GM19240 (cell line): Measurements from ENCODE around the gene ERAL1.
"Not testable (repeated sequence)": the region's sequence is repeated elsewhere in the genome, so short reads cannot be mapped to it uniquely, and the experiment has no call there.

ENCODE experiments used
- DNase-seq: peaks from one replicate; pipeline ENCODE4 v3.0.0; 2011; ENCODE audit warnings: low spot score; ENCODE audit not compliant: insufficient read length

ERAL1 gene

DNA sequence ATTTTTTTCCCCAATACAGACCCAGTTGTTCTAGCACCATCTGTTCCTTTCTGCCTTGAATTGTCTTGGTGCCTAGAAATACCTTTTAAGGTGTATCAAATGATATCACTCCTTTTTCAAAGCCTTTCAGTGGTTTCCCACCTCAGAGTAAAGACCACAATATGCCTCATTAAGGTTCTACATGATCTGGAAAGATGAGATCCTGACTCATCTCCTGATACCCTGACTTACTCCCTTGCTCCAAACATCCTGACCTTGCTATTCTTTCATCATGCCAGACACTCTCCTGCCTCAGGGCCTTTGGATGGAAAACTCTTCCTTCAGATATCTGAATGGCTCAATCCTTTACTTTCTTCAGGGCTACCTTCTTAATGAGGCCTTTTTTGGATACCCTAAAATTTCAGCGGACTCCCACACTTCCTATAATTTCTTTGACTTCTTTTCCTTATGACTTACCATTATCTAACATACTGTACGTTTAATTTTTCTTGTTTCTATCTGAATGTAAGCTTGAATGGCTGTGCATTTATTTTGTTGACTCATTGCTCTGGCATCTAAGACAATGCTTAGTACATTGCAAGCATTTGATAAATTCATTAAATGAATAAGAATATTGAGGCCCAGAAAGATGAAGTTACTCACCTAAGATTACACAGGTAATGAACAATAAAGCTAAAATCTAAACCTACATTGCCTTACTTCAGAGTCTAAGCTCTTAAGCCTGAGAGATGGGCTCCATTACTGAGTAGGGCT is 23.5 kb downstream of the ERAL1 start:
- DNase-seq = no peak

DNA sequence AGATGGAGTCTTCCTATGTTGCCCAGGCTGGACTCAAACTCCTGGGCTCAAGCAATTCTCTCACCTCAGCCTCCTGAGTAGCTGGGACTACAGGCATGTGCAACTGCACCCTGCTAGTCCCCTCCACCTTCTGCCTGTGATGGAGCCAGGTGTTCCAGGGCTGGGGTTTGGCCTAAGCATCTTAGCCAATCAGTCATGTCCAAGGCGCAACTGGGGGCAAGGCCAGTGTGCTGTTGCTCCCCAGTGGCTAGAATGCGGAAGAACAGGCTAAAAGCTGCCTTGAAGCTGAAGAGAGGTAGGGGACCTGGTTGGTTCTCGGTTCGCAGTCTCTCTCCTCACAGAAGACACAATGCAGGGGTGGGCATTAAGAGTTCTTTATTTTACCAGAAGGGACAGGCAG is 24.2 kb downstream of the ERAL1 start:
- no peak for DNase-seq

DNA sequence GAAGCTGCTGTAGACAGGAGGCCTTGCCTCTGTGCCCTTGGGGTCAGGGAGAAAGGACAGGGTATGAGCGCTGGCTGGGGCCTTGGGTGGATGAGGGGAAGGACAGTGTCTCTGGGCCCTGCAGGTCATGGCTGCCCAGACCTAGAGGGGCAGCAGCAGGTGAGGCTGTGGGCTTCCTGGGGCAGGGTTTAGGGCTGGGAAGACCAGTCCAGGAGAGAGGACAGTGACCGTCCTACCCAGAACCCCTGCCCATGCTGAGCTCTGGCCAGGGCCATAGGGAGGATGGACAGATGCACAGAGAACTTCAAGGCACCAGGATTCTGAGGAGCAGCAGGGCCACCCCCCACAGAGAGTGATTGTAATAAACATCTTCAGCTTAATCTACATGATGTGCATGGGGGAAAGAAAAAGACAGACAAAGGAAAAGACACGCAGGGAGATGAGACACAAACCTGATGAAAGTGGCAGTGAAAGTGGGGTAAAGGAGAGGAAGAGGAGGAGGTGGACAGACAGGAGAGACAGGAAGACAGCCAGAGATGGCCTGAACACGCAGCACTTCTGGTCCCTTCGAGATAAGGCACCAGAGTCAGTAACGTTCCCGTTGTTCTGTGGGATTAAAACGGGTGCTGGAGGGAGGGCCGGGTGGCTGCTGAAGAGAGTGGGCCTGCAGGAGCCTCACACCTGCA is 25.2 kb downstream of the ERAL1 start:
- DNase-seq = no peak

DNA sequence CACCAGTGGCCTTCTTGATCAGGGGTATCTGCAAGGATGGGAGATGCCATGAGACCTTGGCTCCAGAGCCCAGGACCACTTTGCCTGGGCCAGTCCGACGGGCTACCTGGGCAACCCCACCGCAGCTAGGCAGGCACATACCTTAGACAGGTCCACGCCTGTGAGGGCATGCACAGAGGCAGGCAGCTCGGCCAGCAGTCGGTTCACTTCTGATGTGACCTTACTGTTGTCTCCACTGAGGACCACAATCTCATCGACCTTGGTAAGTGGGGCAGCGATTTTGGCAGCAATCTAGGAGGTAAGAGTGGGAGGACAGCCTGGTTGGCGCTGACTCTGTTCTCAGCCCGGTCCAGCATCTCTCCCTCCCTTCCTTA is 25.7 kb downstream of the ERAL1 start:
- DNase-seq = no peak

DNA sequence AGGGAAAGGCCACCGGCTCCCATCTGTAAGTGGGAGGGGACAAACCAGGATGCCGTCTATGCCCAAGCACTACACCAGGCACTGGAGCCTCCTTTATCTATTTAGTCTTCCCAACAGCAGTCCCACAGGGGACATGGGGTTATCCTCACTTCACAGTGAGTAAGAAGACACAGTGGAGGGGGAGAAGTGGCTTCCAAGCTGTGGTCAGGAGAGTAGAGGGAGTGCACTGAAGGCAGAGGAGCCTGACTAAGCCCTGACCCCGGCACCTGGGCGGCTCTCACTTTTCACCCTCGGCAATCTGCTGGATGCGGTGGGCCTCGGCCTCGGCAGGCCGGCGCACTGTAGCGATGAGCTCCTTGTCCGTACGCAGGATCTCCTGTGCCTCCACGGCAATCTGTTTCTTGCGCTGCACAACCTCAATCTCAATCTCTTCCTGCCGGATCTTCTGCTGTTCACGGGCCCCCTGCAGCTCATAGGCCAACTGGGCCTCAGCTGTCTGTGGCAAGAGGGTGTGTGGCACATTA is 26.8 kb downstream of the ERAL1 start:
- DNase-seq = no peak

DNA sequence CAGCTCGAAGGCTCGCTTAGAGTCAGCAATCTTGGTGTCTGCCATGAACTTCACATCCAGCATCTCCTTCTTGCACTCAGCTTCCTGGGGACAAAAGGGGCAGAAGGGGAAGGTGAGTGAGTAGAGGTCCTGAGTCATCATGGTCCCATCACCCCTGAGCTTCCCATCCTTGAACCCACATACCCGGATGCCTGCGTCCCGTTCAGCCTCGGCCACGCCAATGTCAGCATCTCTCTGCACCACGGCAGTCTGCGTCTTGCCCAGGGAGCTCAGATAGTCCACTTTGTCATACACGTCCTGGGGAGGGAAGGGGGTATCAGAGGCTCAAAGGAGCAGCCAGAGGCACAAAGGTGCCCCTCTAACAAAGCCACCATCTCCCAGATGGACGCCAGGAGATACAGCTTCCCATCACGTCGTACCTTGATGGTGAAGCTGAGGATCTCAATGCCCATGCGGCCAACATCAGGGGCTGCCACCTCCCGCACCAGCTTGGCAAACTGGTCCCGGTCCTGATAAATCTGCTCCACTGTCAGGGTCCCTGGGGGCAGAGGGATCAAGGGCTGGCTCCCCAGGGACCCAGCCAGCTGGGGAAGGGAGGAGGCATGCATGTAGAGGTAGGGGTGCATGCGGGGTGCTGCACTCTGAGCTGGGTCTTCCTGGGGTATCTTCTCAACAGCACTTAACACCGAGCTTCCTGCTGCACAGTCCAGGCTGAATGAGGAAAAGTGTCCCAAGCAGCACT is 27.5 kb downstream of the ERAL1 start:
- no peak for DNase-seq

DNA sequence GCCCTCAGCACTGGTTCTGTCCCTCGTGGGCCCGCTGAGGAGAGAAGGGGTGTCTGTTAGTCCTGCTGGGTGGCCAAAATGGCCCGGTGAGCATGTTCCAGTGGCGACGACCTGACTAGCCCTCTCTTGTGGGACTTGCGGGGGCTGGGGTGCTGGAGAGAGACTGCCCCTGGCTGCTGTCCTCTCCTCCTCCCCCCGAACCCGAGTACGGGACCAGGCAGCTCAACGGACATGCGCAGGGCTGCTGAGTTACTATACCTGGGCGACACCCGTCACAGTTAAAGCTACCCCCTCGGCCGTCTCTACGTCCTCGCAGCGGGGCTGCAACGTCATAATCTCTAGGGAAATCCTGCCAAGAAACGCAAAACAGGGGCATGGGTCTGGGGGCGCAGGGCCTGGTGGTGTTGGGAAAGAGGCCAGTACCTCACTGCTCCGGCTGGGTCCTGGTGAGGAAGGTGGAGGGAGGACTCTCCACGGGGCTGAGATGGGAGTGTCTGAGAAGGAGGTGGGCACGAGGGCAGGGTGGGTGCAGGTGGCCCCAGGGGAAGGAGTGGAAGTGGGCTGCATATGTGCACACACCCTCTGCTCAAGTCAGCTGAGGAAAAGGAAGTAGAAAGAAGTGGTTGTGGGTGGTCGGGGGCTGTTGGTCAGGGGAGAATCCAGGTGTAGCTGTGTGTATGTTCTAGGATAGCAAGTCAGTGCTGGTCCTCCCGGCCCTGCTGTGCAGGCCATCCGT is 29.3 kb downstream of the ERAL1 start:
- no peak for DNase-seq

DNA sequence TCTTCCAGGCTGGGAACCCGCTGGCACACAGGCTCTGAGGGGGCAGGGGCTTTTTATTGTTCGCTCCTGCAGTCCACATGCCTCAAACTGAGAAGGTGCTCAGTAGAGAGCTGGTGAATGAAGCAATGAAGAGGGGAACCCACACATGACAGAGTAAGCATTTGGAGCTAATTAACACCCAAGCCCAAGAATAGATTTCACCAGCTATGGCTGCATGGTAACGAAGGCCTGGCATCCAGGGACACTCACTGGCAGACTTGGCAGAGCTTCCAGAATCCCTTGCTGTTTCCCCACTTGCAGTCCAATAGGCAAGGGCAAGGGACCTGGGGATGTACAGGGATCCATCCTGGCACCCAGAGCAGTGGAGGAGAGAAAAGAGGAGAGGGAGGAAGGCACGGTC is 30.5 kb downstream of the ERAL1 start:
- no peak for DNase-seq

DNA sequence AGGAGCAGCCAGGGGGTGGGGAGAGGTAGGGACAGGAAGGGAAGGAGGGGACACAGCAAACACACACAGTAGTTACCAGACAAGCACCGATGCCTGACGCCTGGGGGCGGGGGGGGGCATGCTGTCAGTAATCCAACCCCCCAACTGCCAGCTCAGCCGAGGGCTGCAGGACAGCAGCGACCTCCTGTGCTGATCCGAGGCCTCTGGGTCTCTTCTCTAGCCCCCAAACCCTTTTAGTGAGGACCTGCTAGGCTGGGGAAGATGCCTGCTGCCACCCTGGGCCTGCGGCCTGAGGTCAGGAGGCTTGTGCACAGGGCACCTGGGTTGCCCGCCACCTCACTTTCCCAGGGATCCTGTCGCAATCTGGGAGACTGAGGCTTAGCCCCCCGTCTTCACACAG is 31.1 kb downstream of the ERAL1 start:
- DNase-seq = no peak

DNA sequence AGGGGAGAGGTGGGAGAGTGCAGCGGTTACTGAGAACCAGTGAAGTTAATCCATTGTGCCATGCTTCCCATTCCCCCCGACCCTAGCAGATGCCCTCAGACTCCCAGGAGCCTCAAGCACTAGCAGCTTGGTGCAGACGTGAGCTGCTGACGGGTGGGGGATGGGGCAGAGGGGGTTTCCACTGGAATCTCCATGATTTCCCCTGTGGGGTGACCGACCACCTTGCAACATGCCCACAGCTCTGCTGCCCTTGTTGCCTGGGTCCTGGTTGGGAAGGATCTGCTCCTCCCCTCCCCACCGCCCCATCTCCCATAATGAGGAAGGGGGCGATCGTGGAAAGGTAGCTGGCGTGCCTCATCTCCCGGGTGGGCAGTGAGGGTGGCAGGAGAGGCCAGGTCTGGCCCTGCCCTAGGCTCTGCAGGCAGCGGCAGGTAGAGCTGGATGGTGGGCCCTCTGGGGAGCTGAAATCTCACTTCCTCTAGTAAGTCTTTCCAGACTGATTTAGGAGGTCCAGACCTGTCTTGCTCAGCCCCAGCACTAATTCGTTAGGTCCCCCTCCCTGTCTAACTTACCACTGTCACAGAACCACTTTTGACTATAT is 33.2 kb downstream of the ERAL1 start:
- DNase-seq = no peak

DNA sequence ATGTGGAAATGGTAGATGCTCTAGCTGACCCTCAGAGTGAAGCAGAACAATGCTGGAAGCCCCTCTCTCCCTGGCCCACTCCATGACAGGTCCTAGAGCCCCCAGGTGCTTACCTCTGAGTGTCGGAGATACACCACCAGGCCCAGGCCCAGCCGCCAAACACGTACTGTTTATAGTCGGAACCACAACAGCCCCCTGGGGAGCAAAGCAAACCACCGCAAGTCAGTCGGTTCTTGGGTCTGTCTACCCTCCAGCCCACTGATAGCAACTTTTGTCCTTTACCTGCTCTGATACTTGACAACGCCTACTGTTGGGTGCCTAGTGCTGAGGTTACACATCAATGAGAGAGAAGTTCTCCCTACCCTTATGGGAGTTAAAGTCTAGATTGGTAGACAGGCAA is 34.0 kb downstream of the ERAL1 start:
- DNase-seq = no peak

DNA sequence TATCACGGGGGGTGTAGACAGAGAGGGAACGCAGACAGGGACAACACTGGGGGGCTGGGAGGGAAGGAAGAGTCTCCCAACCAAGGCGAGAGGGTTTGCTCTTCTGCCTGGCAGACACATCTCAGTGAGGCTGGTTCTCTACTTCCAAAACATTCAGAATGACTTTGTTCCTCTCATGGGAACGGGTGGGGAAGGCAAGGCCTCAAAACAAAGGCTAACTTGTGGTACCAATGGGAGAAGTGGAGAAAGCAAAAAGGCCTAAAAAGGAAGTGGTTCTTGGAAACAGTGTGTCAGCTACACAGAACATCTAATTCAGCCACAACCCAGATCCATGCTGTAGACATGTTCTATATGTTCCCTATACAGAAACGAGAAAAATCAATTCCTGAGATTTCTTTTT is 35.2 kb downstream of the ERAL1 start:
- DNase-seq = no peak

DNA sequence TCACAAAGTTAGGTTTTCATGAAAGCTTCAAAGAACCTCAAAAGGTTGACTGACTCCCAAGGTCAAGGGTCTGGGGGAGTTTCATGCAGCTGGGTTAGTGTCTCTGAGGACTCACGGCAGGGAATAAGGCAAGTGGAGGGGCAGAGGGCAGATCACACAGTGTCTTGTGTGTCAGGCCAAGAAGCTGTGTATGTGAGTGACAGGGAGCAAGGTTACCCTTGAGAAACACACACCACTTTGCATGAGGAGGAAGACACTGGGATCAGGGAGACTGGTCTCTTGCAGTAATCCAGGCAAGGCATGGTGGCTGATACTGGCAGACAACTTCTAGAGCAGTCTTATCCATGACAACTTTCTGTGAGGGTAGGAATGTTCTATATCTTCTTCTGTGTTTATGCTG is 36.4 kb downstream of the ERAL1 start:
- DNase-seq = no peak

DNA sequence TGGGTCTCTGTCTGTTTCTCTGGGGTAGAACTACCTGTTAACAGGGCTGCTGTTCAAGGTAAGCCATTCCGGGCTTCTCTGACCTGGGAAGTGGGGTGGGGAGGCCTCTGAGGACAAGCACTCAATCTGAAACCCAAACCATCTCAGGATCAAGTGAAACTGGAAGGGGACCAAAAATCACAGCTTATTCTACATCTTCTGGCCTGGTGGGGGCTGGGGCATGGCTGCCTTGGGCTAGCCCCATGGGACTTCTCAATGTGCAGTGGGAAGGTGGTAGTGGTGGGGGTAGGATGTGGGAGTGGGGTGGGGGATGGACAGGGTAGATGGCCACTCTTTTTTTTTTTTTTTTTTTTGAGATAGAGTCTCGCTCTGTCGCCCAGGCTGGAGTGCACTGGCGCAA is 37.2 kb downstream of the ERAL1 start:
- peak; percentile 55 for DNase-seq

DNA sequence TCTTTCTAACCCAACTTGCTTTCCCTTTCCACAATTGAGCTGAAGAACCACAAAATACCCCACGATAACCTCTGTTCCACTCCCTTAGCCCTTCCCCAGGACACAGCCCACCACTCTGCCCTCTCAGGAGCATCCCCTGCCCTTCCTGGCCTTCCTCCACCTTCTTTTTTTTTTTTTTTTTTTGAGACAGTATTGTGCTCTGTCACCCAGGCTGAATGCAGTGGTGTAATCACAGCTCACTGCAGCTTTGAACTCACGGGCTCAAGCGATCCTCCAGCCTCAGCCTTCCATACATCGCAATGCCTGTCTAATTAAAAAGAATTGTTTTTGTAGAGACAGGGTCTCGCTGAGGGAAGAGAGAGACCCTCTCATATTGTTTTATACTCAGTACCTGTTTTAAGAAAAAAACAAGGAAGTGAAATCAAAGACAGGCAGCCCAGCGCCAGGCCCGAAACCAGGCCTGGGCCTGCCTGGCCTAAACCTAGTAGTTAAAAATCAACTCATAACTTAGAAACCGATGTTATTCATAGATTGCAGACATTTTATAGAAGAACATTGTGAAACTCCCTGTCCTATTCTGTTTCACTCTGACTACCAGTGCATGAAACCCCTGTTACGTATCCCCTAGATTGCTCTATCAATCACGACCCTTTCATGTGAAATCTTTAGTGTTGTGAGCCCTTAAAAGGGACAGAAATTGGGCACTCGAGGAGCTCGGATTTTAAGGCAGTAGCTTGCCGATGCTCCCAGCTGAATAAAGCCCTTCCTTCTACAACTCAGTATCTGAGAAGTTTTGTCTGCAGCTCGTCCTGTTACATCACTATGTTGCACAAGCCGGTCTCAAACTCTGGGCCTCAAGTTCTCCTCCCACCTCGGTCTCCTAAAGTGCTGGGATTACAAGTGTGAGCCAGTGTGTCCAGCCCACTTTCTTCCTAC is 38.7 kb downstream of the ERAL1 start:
- not testable (repeated sequence) for DNase-seq

DNA sequence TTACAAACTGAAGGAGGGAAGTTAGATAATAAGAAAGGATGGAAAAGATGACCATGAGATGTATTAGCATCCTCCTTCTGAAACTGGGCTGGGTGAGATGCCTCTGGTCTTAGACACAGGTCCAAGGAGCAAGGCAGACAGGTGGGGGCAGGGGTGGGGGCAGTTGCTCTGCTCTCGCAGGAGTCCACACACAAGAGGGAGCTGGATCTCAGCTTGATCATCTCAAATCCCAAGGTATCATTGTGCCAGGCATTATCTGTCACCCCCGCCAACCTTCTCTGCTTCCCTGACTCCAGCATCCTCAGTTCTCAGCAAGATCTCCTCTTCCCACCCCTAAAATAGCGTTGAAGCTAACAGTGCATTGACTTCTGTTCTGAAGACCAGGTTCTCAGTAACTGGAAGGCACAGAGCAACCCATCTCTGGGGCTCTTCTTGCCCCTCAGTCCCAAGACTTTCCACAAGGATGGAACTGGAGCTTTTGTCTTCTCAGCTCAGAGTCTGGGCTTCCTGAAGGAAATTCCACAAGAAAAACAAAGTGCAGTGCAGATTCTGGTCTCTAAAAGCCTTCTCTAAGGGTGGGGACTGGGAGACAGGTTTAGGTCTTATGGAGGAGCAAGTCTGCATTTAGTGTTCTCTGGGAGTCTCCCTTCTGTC is 41.1 kb downstream of the ERAL1 start:
- DNase-seq = no peak

DNA sequence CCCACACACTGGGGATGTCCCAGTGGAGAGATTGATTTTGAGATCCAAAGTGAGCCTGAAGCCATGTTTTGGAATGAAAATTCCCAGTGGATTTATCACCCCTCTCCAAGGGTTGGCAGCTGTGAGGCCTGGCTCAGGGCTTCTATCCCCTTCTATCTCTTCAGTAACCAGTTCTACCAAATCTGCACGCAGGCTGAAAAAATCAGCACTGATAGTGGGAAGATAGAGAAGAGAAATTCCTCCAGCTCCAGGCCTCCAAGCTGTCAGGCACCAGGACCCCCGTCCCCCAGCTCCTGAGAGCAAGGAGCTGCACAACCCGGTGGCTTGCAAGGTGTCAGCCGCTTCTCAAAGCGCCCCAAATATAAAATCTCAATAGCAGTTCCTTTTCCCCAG is 41.7 kb downstream of the ERAL1 start:
- no peak for DNase-seq

DNA sequence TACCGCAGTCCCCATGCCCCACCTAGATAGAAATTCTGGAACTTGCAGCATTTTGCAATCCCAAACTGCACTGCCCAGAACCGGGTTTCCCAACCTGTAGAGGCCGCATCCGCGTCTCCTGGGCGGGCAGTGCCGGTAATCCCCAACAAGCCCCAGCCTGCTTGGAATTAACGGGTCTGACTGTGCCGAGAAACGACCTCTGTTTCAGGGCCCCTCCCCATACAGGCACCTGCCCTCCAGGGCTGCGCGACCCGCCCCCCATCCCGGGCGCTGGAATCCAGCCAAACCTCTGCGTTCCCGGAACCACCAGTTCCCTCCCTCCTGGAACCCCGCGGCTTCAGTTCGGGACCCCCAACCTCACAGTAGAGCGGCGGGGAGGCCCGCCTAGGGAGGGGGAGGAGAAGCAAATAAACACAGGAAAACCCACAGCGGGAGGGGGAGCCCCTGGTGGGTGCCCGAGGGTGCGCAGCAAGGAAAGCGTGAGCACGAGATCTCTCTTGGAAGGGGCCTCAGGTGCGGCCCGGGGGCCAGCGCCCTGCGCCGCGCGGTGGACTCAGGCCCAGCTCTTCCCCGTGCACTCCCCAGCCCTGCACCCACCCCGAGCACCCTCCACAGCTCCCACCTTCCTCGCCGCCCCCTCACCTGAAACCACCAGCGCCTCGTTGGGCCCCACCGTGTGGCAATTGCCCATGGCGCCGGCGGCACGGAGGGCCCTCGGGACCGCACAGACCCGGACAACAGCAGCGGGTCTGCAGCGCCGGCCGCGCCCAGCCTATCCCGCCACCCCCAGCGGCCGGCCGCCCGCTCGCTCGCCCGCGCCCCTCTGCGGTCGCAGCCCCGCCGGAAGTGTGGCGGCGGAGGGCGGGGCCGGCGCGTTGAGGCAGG is 42.3 kb downstream of the ERAL1 start, which contains the start of gene FLOT2:
Gene FLOT2, minus strand, starts transcription at position 850 of the 885 bp plus-strand sequence. Its CDS starts 159 bp downstream, at position 691.
- no peak for DNase-seq
